GM21825 (cell line): ENCODE results near the gene CRY2.
A peak's percentile ranks its signal among the peaks of the same experiment; 100 is the strongest.

Experiments
- ATAC-seq: cut with Tn5 transposase; IDR thresholded peaks from one replicate; pipeline ENCODE4 v1.9.1; 2021; ENCODE audit warnings: mild to moderate bottlenecking, moderate library complexity; ENCODE audit not compliant: unreplicated experiment

The CRY2 gene

GRCh38 chr11:45877221-45877620, 29.9 kb downstream of the CRY2 start:
- ATAC-seq, result no peak

GRCh38 chr11:45877845-45878244, 30.6 kb downstream of the CRY2 start:
- ATAC-seq, result no peak

GRCh38 chr11:45879803-45880686, 32.8 kb downstream of the CRY2 start:
- no peak for ATAC-seq

GRCh38 chr11:45880772-45881570, 33.7 kb downstream of the CRY2 start:
- ATAC-seq, result no peak

GRCh38 chr11:45881708-45882368, 34.6 kb downstream of the CRY2 start:
- no peak for ATAC-seq

GRCh38 chr11:45884596-45885185, 37.4 kb downstream of the CRY2 start:
- ATAC-seq, result no peak

GRCh38 chr11:45885274-45885920, 38.1 kb downstream of the CRY2 start, which contains the start of gene MAPK8IP1:
MAPK8IP1 (plus strand) TSS chr11:45885651; CDS start chr11:45885821, 170 bp downstream.
- ATAC-seq, result peak; percentile 65

- ATAC-seq, result no peak
Observed at GRCh38 chr11:45885921-45886721, 38.8 kb downstream of the CRY2 start.

GRCh38 chr11:45886816-45887520, 39.7 kb downstream of the CRY2 start:
- no peak for ATAC-seq

GRCh38 chr11:45887587-45887986, 40.3 kb downstream of the CRY2 start:
- ATAC-seq, result no peak

GRCh38 chr11:45889555-45889954, 42.3 kb downstream of the CRY2 start:
- ATAC-seq, result no peak

- ATAC-seq, result no peak
Observed at GRCh38 chr11:45889966-45890365, 42.7 kb downstream of the CRY2 start.

GRCh38 chr11:45890886-45891550, 43.7 kb downstream of the CRY2 start:
- ATAC-seq, result no peak

GRCh38 chr11:45892856-45893255, 45.6 kb downstream of the CRY2 start:
- ATAC-seq, result no peak

- no peak for ATAC-seq
Observed at GRCh38 chr11:45894555-45895247, 47.4 kb downstream of the CRY2 start.

- ATAC-seq, result no peak
Observed at GRCh38 chr11:45895553-45896259, 48.4 kb downstream of the CRY2 start.

GRCh38 chr11:45896422-45896984, 49.2 kb downstream of the CRY2 start:
- no peak for ATAC-seq
